ENCODE data around the gene RPS6KA4.

- peak; percentile 38 to 54 for TF ChIP-seq CTCF (conservative IDR thresholded peaks at IDR 0.05 in 1 of 2, IDR thresholded peaks at IDR 0.05 in 1 of 2; ENCODE audit: extremely low read depth in 1 of 2, insufficient read depth in 1 of 2, low read depth in 1 of 2, low read length in 2 of 2)
- no peak for TF ChIP-seq EZH2 (IDR thresholded peaks at IDR 0.05; ENCODE audit: borderline replicate concordance, low read length)
These were observed 2.2 kb upstream of the RPS6KA4 start for GRCh38 chr11:64356498-64357411.
